B cell (primary cell): Measurements from ENCODE around the gene TMEM253. TPM values are rescaled to one million over a fixed set of nuclear protein-coding genes. Genes with fewer than 3 reads are reported as not detected.

Experiments
- ATAC-seq: fragments of 200-7000 bp; cut with Tn5 transposase; one replicate; pipeline ENCODE4 v1.10.0; 2021; ENCODE audit warnings: low read depth, mild to moderate bottlenecking, moderate number of reproducible peaks, moderate library complexity
- CTCF ChIA-PET: fragments of 350-600 bp; sonication (Branson Sonifier 250); formaldehyde crosslinking; loops from one replicate; lab custom pipeline; 2021; ENCODE audit warnings: antibody characterized with exemption, inconsistent platforms; lab: Charles Lee
- POLR2A ChIA-PET: fragments of 350-600 bp; sonication (Branson Sonifier 250); formaldehyde crosslinking; loops from one replicate; lab custom pipeline; 2021; ENCODE audit warnings: antibody characterized with exemption; lab: Charles Lee
- DNase-seq: peaks from one replicate; pipeline ENCODE4 v3.0.0; 2013
- H2AFZ ChIP-seq: 2 replicates; pipeline ENCODE4 v1.6.1; 2012; ENCODE audit warnings: mild to moderate bottlenecking, low read depth, low read length; ENCODE audit not compliant: insufficient read depth, poor library complexity, severe bottlenecking
- H3K27ac ChIP-seq, 2 donors: 1 replicate in 1 of 2; 2 replicates in 1 of 2; pipeline ENCODE4 v1.5.1; 2012 to 2013; ENCODE audit warnings: low read length in 2 of 2, mild to moderate bottlenecking in 2 of 2, moderate library complexity in 1 of 2
- H3K27me3 ChIP-seq, 4 experiments: fragments of 200-600 bp in 1 of 4; sonication (generic) in 1 of 4; replicated peaks in 1 of 4; 1 replicate in 2 of 4; 2 replicates in 2 of 4; pipeline versions ENCODE4 v1.6.1 to v1.7.0; 2013 to 2016; ENCODE audit warnings: low read length in 3 of 4, mild to moderate bottlenecking in 2 of 4, mixed read lengths in 1 of 4, moderate library complexity in 1 of 4; ENCODE audit not compliant: insufficient read depth in 4 of 4, control insufficient read depth in 3 of 4; ENCODE audit errors: control extremely low read depth in 1 of 4
- H3K36me3 ChIP-seq, 2 experiments: replicated peaks in 1 of 2; 1 replicate in 1 of 2; 2 replicates in 1 of 2; pipeline versions ENCODE4 v1.6.1 to v1.7.1; 2013; ENCODE audit warnings: low read length in 1 of 2; ENCODE audit not compliant: insufficient read depth in 2 of 2, control insufficient read depth in 1 of 2; ENCODE audit errors: control extremely low read depth in 1 of 2, extremely low read depth in 1 of 2
- H3K4me1 ChIP-seq, 2 donors: fragments of 200-600 bp in 1 of 2; sonication (generic) in 1 of 2; 1 replicate in 1 of 2; 2 replicates in 1 of 2; pipeline versions ENCODE4 v1.5.1 to v1.6.1; 2013 to 2017; ENCODE audit warnings: low read length in 2 of 2; ENCODE audit not compliant: control insufficient read depth in 2 of 2, insufficient read depth in 2 of 2
- H3K4me2 ChIP-seq: replicated peaks from 2 replicates; pipeline ENCODE3; 2012; ENCODE audit warnings: mild to moderate bottlenecking, low read depth, low read length; ENCODE audit not compliant: poor library complexity, severe bottlenecking
- H3K4me3 ChIP-seq, 5 experiments: fragments of 200-600 bp in 1 of 5; sonication (generic) in 1 of 5; 1 replicate in 3 of 5; 2 replicates in 2 of 5; pipeline versions ENCODE4 v1.5.1 to v1.7.0; 2011 to 2016; ENCODE audit warnings: low read length in 4 of 5, mild to moderate bottlenecking in 4 of 5, low read depth in 2 of 5, control low read depth in 1 of 5, moderate library complexity in 1 of 5; ENCODE audit not compliant: insufficient read depth in 1 of 5; ENCODE audit errors: control extremely low read depth in 1 of 5, extremely low read depth in 1 of 5
- H3K79me2 ChIP-seq: fragments of 200-600 bp; sonication (generic); one replicate; pipeline ENCODE4 v1.6.0; 2016; ENCODE audit warnings: low read length; ENCODE audit not compliant: control insufficient read depth, insufficient read depth
- H3K9ac ChIP-seq: fragments of 200-600 bp; sonication (generic); 2 replicates; pipeline ENCODE4 v1.6.1; 2017; ENCODE audit warnings: mild to moderate bottlenecking, low read length, moderate library complexity
- H3K9me3 ChIP-seq, 3 donors: one replicate each; pipeline versions ENCODE4 v1.6.1 to v1.7.1; 2013; ENCODE audit warnings: low read length in 2 of 3; ENCODE audit not compliant: control insufficient read depth in 2 of 3, insufficient read depth in 1 of 3; ENCODE audit errors: control extremely low read depth in 1 of 3
- H4K20me1 ChIP-seq: 2 replicates; pipeline ENCODE4 v1.6.0; 2012; ENCODE audit warnings: mild to moderate bottlenecking, low read length; ENCODE audit not compliant: insufficient read depth, control insufficient read depth, poor library complexity, severe bottlenecking
- H3K27ac Mint-ChIP-seq: one replicate; pipeline ENCODE4 v1.8.0; 2021; ENCODE audit warnings: mixed read lengths
- H3K27me3 Mint-ChIP-seq: one replicate; pipeline ENCODE4 v1.8.0; 2021; ENCODE audit warnings: mixed read lengths
- H3K4me1 Mint-ChIP-seq: one replicate; pipeline ENCODE4 v1.8.0; 2021; ENCODE audit warnings: mixed read lengths
- H3K4me3 Mint-ChIP-seq: one replicate; pipeline ENCODE4 v1.8.0; 2021; ENCODE audit warnings: mixed read lengths
- H3K9me3 Mint-ChIP-seq: one replicate; pipeline ENCODE4 v1.8.0; 2022; ENCODE audit warnings: mixed read lengths; ENCODE audit not compliant: insufficient read depth
- EZH2 ChIP-seq: IDR thresholded peaks from 2 replicates; pipeline ENCODE4 v1.6.1; 2012; ENCODE audit warnings: borderline replicate concordance, low read depth, mild to moderate bottlenecking, moderate library complexity, low read length; ENCODE audit not compliant: insufficient read depth, poor library complexity, severe bottlenecking
- WGBS: methylation state at CpG from one replicate; pipeline ENCODE4 v1.1.5; 2013; ENCODE audit warnings: missing lambda C conversion rate; ENCODE audit not compliant: insufficient coverage; 5-methylcytosine and 5-hydroxymethylcytosine counted together
- intact Hi-C: fragments of 100-400 bp; cut with micrococcal nuclease; formaldehyde crosslinking; loops from one replicate; pipeline ENCODE4 v1.10.0; 2022
- polyA minus RNA-seq: library from RNA; depleted of rRNA, polyadenylated mRNA; stranded (reverse); fragments of >200 nt; gene quantifications from 2 replicates; pipeline ENCODE4 v1.2.3, GENCODE V29; 2012
- polyA plus RNA-seq: library from polyadenylated mRNA; depleted of rRNA; stranded (reverse); fragments of >200 nt; gene quantifications from 2 replicates; pipeline ENCODE4 v1.2.3, GENCODE V29; 2012
- total RNA-seq, 2 donors: library from RNA; stranded (reverse); fragments of 120-200 nt in 1 of 2; gene quantifications; 1 replicate in 1 of 2; 2 replicates in 1 of 2; pipeline versions ENCODE4 v1.2.3 to v1.2.4, GENCODE V29; 2013 to 2022
- TF ChIP-seq, protein P1 (sequence below): fragments of 200-600 bp; IDR thresholded peaks from one replicate; pipeline ENCODE4 v1.8.0; 2022; ENCODE audit warnings: antibody characterized with exemption, mild to moderate bottlenecking

Gene TMEM253
- total RNA-seq (not detected in 2 replicates), polyA plus RNA-seq (not detected in 2 replicates), polyA minus RNA-seq (not detected in 2 replicates)
- total RNA-seq (2013), result not detected

DNA sequence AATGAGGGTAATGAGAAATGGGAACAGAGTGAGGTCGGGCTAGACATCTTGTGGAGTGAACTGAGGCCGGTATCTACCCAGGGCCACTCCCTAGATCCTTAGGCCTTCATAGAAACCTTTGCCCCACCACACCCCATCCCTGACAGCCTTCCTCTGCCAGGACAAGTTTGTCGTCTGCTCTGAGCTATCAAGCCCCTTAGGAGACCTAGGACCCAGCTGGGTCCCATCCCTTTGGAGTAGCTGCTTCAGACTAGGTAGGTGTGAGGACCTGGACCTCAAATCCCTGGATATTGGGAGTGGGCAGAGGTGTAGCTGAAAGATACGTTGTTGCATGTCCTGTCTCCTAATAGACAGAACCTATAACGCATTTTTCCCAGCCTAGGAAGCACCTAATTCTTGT, at the start of gene TMEM253:
TSS of gene TMEM253 (plus strand) at position 136 of the 400 bp plus-strand sequence. CDS start 278 bp downstream, outside the sequence.
- Mint-ChIP-seq H3K27me3 (peaks cover 28% of the 10 kb centered on the region), H3K27ac (peak within 1 kb of the TSS; percentile 59), H3K4me1 (peaks cover 18% of the 10 kb centered on the region), H3K4me3 (peak within 1 kb of the TSS; percentile 38), H3K9me3 (no peaks in the 10 kb centered on the region)
- H3K9ac ChIP-seq, result no peak within 1 kb of the TSS
- 100% methylated on average over 2 of the region's 5 CpGs for WGBS
- DNase-seq (no peak), ATAC-seq (no peak)
- intact Hi-C loops, result loop anchor here (5.0 to 10.0 kb wide), 3 partner anchors 281 to 759 kb away; partner anchors contain the start of genes PARP2 and SUPT16H
- H4K20me1 ChIP-seq, result no peaks in the 10 kb centered on the region
- H2AFZ ChIP-seq, result no peak within 1 kb of the TSS
- no peak within 1 kb of the TSS for H3K27ac ChIP-seq
- no peak for TF ChIP-seq EZH2
- TF ChIP-seq, protein P1, sequence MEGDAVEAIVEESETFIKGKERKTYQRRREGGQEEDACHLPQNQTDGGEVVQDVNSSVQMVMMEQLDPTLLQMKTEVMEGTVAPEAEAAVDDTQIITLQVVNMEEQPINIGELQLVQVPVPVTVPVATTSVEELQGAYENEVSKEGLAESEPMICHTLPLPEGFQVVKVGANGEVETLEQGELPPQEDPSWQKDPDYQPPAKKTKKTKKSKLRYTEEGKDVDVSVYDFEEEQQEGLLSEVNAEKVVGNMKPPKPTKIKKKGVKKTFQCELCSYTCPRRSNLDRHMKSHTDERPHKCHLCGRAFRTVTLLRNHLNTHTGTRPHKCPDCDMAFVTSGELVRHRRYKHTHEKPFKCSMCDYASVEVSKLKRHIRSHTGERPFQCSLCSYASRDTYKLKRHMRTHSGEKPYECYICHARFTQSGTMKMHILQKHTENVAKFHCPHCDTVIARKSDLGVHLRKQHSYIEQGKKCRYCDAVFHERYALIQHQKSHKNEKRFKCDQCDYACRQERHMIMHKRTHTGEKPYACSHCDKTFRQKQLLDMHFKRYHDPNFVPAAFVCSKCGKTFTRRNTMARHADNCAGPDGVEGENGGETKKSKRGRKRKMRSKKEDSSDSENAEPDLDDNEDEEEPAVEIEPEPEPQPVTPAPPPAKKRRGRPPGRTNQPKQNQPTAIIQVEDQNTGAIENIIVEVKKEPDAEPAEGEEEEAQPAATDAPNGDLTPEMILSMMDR, result no peak
- CTCF ChIA-PET, result interaction anchor here (1.0 to 11.8 kb wide), 8 partner anchors 6 to 130 kb away, joined by 3 to 348 read pairs (median 5); no protein-coding TSS in a partner anchor
- H3K4me3 ChIP-seq, result no peak within 1 kb of the TSS
- H3K9me3 ChIP-seq, result no peaks in the 10 kb centered on the region
- no peaks in the 10 kb centered on the region for H3K79me2 ChIP-seq
- POLR2A ChIA-PET, result interaction anchor here (1.1 kb wide), 1 partner anchor 112 kb away, joined by 5 read pairs; no protein-coding TSS in a partner anchor
- no peak within 1 kb of the TSS for H3K4me2 ChIP-seq
- peaks cover 0 to 29% (median 17%) of the 10 kb centered on the region in 4 experiments for H3K27me3 ChIP-seq
- H3K4me1 ChIP-seq, result peaks cover 22 to 32% of the 10 kb centered on the region in 2 donors
- no peaks in the 10 kb centered on the region for H3K36me3 ChIP-seq
